Activated CD8-positive, alpha-beta T cell treated with anti-CD3 and anti-CD28 coated beads for 36 hours (primary cell): Measurements from ENCODE around the gene RNF34. TPM values are rescaled to one million over a fixed set of nuclear protein-coding genes. Genes with fewer than 3 reads are reported as not detected.

ENCODE experiments used
- ATAC-seq: fragments of 200-7000 bp; cut with Tn5 transposase; one replicate; pipeline ENCODE4 v1.10.0; 2021; ENCODE audit warnings: mild to moderate bottlenecking, moderate library complexity
- CTCF ChIA-PET: fragments of 350-600 bp; sonication (Branson Sonifier 250); formaldehyde crosslinking; loops from one replicate; lab custom pipeline; 2021; ENCODE audit warnings: antibody characterized with exemption; lab: Charles Lee
- POLR2A ChIA-PET: fragments of 350-600 bp; sonication (Branson Sonifier 250); formaldehyde crosslinking; loops from one replicate; lab custom pipeline; 2021; ENCODE audit warnings: antibody characterized with exemption; lab: Charles Lee
- DNase-seq: peaks from one replicate; pipeline ENCODE4 v3.0.0-alpha.2; 2020
- H3K27ac Mint-ChIP-seq: one replicate; pipeline ENCODE4 v1.8.0; 2021; ENCODE audit warnings: mild to moderate bottlenecking, mixed read lengths
- H3K27me3 Mint-ChIP-seq: one replicate; pipeline ENCODE4 v1.8.0; 2021; ENCODE audit warnings: mixed read lengths
- H3K36me3 Mint-ChIP-seq: one replicate; pipeline ENCODE4 v1.8.0; 2021; ENCODE audit warnings: low read depth, mixed read lengths
- H3K4me1 Mint-ChIP-seq: one replicate; pipeline ENCODE4 v1.8.0; 2021; ENCODE audit warnings: low read depth, mixed read lengths
- H3K4me3 Mint-ChIP-seq: one replicate; pipeline ENCODE4 v1.8.0; 2021; ENCODE audit warnings: mild to moderate bottlenecking, moderate library complexity, mixed read lengths
- H3K9me3 Mint-ChIP-seq: one replicate; pipeline ENCODE4 v1.8.0; 2021; ENCODE audit warnings: mixed read lengths
- intact Hi-C: fragments of 100-400 bp; cut with micrococcal nuclease; formaldehyde crosslinking; loops from one replicate; pipeline ENCODE4 v1.10.0; 2022
- total RNA-seq, 2 experiments: library from RNA; stranded (reverse); gene quantifications; one replicate each; pipeline ENCODE4 v1.2.3, GENCODE V29; 2021
- TF ChIP-seq, protein P1 (sequence below): fragments of 200-600 bp; IDR thresholded peaks from one replicate; pipeline ENCODE4 v1.8.0; 2022; ENCODE audit warnings: antibody characterized with exemption, mild to moderate bottlenecking

RNF34 gene
- total RNA-seq, 2 experiments from 2014 or later: 44.1 to 44.9 TPM

DNA sequence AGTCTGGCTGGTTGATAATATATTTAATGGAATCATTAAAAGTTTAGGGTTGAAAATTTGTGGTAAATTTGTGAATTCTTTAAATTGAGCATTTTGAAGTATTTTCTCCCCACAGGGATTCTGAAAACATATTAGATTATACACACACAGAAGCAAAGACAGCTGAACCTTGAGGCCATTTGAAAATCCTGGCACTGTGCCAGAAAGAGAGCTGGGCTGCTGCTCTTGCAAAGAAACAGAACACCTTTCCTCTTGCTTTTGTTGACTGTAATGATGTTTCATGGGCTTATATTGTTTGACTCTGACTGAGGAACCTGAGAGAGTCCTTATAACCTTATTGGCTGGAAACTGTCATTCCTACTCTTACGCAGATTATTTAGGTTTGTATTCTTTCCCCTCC, 4.8 kb downstream of the RNF34 start:
- CTCF ChIA-PET: interaction anchor here (1.6 to 1.9 kb wide), 2 partner anchors 12 to 39 kb away, joined by 4 to 10 read pairs; no protein-coding TSS in a partner anchor
- Mint-ChIP-seq H3K9me3 (no peaks in the 10 kb centered on the region), H3K27ac (no peak overlapping the region), H3K27me3 (no peaks in the 10 kb centered on the region), H3K36me3 (peaks cover 35% of the 10 kb centered on the region), H3K4me1 (peaks cover 43% of the 10 kb centered on the region), H3K4me3 (no peak overlapping the region)
- ATAC-seq (no peak), DNase-seq (no peak)
- POLR2A ChIA-PET: interaction anchor here (1.0 kb wide), 1 partner anchor 12 kb away, joined by 3 read pairs; no protein-coding TSS in a partner anchor
- TF ChIP-seq, protein P1, sequence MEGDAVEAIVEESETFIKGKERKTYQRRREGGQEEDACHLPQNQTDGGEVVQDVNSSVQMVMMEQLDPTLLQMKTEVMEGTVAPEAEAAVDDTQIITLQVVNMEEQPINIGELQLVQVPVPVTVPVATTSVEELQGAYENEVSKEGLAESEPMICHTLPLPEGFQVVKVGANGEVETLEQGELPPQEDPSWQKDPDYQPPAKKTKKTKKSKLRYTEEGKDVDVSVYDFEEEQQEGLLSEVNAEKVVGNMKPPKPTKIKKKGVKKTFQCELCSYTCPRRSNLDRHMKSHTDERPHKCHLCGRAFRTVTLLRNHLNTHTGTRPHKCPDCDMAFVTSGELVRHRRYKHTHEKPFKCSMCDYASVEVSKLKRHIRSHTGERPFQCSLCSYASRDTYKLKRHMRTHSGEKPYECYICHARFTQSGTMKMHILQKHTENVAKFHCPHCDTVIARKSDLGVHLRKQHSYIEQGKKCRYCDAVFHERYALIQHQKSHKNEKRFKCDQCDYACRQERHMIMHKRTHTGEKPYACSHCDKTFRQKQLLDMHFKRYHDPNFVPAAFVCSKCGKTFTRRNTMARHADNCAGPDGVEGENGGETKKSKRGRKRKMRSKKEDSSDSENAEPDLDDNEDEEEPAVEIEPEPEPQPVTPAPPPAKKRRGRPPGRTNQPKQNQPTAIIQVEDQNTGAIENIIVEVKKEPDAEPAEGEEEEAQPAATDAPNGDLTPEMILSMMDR: no peak
- intact Hi-C loops: loop anchor here (5.0 kb wide), 1 partner anchor 72 kb away; no protein-coding TSS in a partner anchor

DNA sequence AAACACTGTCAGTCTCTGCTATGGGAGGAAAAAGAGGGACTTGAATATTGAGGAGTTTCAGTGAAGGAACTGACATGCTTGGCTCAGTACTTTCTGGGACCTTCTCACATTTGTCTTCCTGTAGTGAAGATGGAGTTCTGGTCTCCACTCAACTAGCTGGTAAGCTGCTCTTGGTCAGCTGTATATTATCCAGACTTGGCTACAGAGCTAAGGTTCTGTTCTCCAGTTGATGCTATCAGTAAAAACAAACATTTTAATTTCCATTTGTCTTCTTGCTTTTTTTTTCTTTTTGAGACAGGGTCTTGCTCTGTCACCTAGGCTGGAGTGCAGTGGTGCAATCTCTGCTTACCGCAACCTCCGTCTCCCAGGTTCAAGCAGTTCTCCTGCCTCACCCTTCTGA, 5.3 kb downstream of the RNF34 start:
- no peak overlapping the region for H3K4me3 Mint-ChIP-seq
- no peak overlapping the region for H3K27ac Mint-ChIP-seq
- DNase-seq (no peak), ATAC-seq (no peak)
- no peaks in the 10 kb centered on the region for H3K27me3 Mint-ChIP-seq
- TF ChIP-seq, protein P1: no peak
- peaks cover 35% of the 10 kb centered on the region for H3K36me3 Mint-ChIP-seq
- no peaks in the 10 kb centered on the region for H3K9me3 Mint-ChIP-seq
- ChIA-PET POLR2A (interaction anchor here (0.6 to 1.0 kb wide), 2 partner anchors 12 to 34 kb away, joined by 3 read pairs; no protein-coding TSS in a partner anchor), CTCF (interaction anchor here (0.8 kb wide), 1 partner anchor 38 kb away, joined by 4 read pairs; no protein-coding TSS in a partner anchor)
- intact Hi-C loops: no loop called here
- H3K4me1 Mint-ChIP-seq: peaks cover 43% of the 10 kb centered on the region

DNA sequence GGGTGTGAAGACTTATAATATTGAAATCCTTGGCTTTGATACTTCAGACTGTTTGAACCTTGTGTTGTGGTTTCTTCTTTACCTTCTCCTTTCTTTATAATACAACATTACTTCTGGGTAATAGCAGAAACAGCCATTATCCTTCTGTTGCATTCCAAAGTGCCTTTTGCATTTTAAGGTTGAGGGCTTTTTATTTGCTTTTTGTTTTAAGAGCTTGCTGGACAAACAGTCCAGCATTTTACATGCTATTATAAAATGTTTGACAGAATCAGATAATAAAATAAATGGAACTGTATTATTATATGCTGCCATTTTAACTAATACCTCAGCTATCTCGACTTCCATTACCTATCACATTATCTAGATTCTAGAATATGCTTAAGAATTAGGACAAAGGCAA, 14.0 kb downstream of the RNF34 start:
- no peak for ATAC-seq

DNA sequence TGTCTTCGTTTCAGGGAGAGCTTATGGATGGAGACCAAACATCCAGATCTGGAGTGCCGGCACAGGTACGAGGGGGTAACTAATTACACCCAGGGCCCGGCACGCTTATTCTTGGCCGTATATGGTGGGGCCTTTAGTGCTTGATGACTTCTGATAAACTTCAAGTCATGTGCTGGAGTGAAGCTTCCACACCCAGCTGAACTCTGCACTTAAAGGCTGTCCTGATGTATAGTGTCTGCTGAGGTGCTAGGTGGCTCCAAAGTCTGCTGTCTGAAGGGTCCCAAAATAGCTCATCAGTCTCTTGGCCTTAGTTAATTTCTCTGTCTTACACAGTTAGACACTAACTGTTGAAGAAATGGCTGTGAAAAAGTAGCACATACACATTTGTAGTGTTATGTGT, 17.9 kb downstream of the RNF34 start:
- H3K4me1 Mint-ChIP-seq: peaks cover 17% of the 10 kb centered on the region
- ATAC-seq (no peak), DNase-seq (no peak)
- H3K36me3 Mint-ChIP-seq: peaks cover 47% of the 10 kb centered on the region
- TF ChIP-seq, protein P1: no peak
- ChIA-PET CTCF (interaction anchor here (2.3 to 3.4 kb wide), 2 partner anchors 25 to 83 kb away, joined by 10 to 12 read pairs; no protein-coding TSS in a partner anchor), POLR2A (interaction anchor here (1.2 kb wide), 1 partner anchor 18 kb away, joined by 5 read pairs; the partner anchor contains the start of gene RNF34)
- intact Hi-C loops: no loop called here
- H3K27me3 Mint-ChIP-seq: no peaks in the 10 kb centered on the region
- H3K27ac Mint-ChIP-seq: no peak overlapping the region
- H3K9me3 Mint-ChIP-seq: no peaks in the 10 kb centered on the region
- H3K4me3 Mint-ChIP-seq: no peak overlapping the region

More for the DNA sequence above, 14.0 kb downstream of the RNF34 start:
- ChIA-PET POLR2A (no interaction called here), CTCF (interaction anchor here (0.9 to 1.1 kb wide), 2 partner anchors 29 to 80 kb away, joined by 3 to 5 read pairs; no protein-coding TSS in a partner anchor)
- Mint-ChIP-seq H3K36me3 (peaks cover 30% of the 10 kb centered on the region), H3K27me3 (no peaks in the 10 kb centered on the region), H3K9me3 (no peaks in the 10 kb centered on the region), H3K4me3 (no peak overlapping the region), H3K27ac (no peak overlapping the region), H3K4me1 (peaks cover 24% of the 10 kb centered on the region)
- TF ChIP-seq, protein P1: no peak
- DNase-seq: no peak
- intact Hi-C loops: no loop called here

DNA sequence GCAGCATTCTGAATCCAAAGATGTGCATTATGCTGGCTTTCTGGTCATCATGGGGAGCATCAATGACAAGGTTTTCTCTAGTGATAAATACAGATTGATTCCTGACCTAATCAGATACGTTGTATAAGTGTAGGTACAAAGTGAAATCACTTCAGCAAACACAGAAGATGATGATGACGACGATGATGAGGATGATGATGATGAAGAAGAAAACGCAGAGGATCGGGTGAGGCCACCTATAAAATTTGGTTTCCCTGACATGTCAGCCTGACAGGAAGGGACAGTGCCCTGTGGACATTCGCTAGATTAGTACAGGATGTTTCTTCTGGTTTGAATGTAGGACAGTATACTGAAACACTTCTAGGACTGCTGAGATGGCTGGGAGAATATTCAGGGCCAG, 20.2 kb downstream of the RNF34 start:
- peaks cover 12% of the 10 kb centered on the region for H3K4me1 Mint-ChIP-seq
- CTCF ChIA-PET: interaction anchor here (2.8 to 3.4 kb wide), 2 partner anchors 22 to 85 kb away, joined by 12 to 17 read pairs; no protein-coding TSS in a partner anchor
- intact Hi-C loops: no loop called here
- no peak overlapping the region for H3K4me3 Mint-ChIP-seq
- POLR2A ChIA-PET: interaction anchor here (1.4 kb wide), 1 partner anchor 18 kb away, joined by 4 read pairs; no protein-coding TSS in a partner anchor
- H3K36me3 Mint-ChIP-seq: peaks cover 63% of the 10 kb centered on the region
- no peak overlapping the region for H3K27ac Mint-ChIP-seq
- no peak for DNase-seq
- TF ChIP-seq, protein P1: no peak
- ATAC-seq: no peak
- H3K9me3 Mint-ChIP-seq: no peaks in the 10 kb centered on the region
- no peaks in the 10 kb centered on the region for H3K27me3 Mint-ChIP-seq
